Gastrocnemius medialis (tissue), 4 donors: ENCODE results near the gene ITPK1.

Source experiments
- POLR2A ChIP-seq, 2 donors: fragments of 450-650 bp; IDR thresholded peaks; one replicate each; pipeline ENCODE4 v1.6.1; 2017; ENCODE audit warnings: antibody characterized with exemption in 2 of 2, mild to moderate bottlenecking in 2 of 2, moderate library complexity in 2 of 2
- TF ChIP-seq, protein P1 (sequence below), 5 experiments: fragments of 450-650 bp in 3 of 5; fragments of 200-600 bp in 2 of 5; sonication (generic) in 2 of 5; IDR thresholded peaks in 4 of 5; conservative IDR thresholded peaks in 1 of 5; 1 replicate in 4 of 5; 2 replicates in 1 of 5; pipeline ENCODE4 v1.5.1; 2016 to 2019; ENCODE audit warnings: antibody characterized with exemption in 5 of 5, mild to moderate bottlenecking in 3 of 5, moderate library complexity in 3 of 5

DNA sequence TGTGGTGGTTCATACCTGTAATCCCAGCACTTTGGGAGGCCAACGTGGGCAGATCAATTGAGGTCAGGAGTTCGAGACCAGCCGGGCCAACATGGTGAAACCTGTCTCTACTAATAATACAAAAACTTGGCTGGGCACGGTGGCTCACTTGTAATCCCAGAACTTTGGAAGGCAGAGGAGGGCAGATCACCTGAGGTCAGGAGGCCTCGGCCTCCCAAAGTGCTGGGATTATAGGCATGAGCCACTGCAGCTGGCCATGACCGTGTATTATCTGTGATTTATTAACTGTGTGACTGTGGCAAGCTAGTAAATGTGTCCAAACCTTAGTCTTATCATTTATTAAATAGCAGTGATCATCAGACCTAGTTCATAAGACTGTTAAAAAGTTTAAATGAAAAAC is 7.1 kb upstream of the ITPK1 start:
- TF ChIP-seq, protein P1, sequence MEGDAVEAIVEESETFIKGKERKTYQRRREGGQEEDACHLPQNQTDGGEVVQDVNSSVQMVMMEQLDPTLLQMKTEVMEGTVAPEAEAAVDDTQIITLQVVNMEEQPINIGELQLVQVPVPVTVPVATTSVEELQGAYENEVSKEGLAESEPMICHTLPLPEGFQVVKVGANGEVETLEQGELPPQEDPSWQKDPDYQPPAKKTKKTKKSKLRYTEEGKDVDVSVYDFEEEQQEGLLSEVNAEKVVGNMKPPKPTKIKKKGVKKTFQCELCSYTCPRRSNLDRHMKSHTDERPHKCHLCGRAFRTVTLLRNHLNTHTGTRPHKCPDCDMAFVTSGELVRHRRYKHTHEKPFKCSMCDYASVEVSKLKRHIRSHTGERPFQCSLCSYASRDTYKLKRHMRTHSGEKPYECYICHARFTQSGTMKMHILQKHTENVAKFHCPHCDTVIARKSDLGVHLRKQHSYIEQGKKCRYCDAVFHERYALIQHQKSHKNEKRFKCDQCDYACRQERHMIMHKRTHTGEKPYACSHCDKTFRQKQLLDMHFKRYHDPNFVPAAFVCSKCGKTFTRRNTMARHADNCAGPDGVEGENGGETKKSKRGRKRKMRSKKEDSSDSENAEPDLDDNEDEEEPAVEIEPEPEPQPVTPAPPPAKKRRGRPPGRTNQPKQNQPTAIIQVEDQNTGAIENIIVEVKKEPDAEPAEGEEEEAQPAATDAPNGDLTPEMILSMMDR (IDR thresholded peaks at IDR 0.05 in 4 of 5, conservative IDR thresholded peaks at IDR 0.05 in 1 of 5) = no peak
- TF ChIP-seq POLR2A (IDR thresholded peaks at IDR 0.05) = no peak
